ENCODE data around the gene SASH1.

Gene SASH1

DNA sequence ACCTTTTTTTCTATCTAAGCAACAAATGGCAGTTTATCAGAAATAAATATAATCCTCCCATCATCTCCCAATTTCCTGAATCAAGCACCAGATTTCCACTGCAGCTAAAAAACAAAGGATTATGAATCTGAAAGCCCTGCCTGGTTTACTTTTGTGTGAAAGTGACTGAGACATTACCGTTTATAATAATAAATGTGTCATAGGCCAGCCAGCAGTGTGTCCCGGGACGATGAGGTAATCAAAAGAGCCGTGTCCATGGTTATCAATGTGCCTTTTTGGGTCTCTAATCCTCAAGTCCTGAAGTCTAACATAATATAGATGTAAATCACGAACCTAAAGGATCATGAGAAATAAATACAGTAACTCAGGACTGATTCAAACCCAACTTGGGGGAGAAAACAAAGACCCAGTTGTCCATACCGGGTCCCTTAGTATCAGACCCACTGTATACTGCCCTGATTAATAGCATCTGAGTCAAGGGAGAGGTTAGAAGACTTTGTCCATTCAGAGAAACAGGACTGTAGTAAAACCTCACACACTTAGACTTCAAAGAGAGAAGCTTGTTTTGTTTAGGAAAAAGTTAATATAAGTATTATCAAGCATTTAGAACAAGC is 149.1 kb downstream of the SASH1 start:
- no peak overlapping the region for H3K27ac ChIP-seq
- TF ChIP-seq, protein P1, sequence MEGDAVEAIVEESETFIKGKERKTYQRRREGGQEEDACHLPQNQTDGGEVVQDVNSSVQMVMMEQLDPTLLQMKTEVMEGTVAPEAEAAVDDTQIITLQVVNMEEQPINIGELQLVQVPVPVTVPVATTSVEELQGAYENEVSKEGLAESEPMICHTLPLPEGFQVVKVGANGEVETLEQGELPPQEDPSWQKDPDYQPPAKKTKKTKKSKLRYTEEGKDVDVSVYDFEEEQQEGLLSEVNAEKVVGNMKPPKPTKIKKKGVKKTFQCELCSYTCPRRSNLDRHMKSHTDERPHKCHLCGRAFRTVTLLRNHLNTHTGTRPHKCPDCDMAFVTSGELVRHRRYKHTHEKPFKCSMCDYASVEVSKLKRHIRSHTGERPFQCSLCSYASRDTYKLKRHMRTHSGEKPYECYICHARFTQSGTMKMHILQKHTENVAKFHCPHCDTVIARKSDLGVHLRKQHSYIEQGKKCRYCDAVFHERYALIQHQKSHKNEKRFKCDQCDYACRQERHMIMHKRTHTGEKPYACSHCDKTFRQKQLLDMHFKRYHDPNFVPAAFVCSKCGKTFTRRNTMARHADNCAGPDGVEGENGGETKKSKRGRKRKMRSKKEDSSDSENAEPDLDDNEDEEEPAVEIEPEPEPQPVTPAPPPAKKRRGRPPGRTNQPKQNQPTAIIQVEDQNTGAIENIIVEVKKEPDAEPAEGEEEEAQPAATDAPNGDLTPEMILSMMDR (conservative IDR thresholded peaks at IDR 0.05), result no peak

DNA sequence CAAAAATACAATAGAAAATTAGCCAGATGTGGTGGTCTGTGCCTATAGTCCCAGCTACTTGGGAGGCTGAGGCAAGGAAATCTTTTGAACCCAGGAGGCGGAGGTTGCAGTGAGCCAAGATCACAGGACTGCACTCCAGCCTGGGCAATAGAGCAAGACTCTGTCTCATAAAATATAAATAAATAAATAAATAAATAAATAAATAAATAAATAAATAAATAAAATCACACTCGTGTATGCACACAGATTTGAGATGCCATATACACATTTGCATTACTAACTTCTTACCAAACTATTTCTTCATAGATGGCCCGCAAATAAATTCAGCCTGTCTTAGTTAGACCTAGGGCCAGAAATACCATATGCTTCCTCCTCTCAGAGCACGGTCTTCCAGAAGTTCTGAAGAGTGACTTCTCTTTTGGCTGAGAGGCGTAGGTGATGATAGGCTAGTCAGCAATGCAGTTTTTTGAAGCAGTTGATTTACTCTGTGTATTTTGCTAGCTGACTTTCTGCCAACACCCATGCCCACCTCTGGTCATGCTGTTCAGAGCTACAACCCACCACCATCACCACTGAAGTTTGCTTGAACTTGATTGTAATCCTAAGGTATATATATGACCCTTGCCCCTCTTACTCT is 150.1 kb downstream of the SASH1 start:
- TF ChIP-seq, protein P1 (conservative IDR thresholded peaks at IDR 0.05), result no peak
- H3K27ac ChIP-seq, result no peak overlapping the region

DNA sequence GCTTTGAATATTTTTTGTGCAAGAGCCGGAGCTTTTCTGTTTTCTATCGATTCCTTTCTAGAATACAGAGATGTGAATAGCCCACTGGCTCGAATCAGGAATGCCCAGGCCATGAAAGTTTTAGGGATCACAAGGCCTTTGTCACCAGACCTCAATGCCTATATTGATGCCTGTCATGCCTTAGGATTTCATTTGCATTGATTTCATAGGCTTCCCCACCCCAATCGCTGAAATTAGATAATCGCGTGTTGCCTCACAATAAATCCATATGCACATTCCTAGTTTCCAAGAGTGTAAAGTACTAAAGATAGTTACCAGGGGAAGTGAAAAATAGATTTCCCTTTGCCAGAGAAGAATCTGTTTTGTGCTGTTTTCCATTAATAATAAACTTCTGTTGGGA is 150.8 kb downstream of the SASH1 start:
- TF ChIP-seq, protein P1 (conservative IDR thresholded peaks at IDR 0.05), result no peak

DNA sequence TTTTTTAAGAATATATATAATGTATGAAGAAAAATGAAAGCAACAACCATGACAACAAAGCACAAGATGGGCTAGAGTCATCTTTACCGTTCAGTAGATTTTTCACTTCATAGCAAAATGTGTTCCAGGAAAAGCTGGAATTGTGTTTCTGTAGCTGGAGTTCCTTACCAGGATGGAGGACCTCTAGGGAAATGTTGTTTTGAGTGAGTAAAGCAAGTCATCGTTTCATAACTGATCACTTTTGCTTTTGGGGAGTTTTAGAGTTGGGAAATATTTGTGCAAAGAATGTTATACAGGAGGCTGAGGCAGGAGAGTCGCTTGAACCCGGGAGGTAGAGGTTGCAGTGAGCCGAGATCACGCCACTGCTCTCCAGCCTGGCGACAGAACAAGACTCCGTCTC is 151.6 kb downstream of the SASH1 start:
- TF ChIP-seq, protein P1 (conservative IDR thresholded peaks at IDR 0.05), result no peak
- no peak overlapping the region for H3K27ac ChIP-seq

More for the DNA sequence above, 150.8 kb downstream of the SASH1 start:
- no peak overlapping the region for H3K27ac ChIP-seq

DNA sequence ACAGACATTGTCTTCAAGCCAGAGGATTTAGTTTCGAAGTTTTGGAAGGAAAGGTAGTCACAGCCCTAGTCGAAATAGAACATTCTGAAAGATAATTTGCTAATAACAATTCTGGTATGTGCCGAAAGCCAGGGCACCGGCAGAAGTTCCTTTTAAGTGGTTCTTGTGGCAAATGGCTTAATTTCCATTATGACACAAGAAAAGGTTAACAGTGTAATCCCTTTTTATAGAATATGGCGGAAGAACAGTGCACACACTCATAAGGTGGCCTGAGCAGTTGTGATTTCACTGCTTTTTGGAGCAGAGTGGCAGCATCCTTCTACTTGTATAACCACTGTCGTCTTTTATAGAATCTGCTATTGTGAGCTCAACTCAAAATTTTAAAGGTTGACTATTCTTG is 152.4 kb downstream of the SASH1 start:
- H3K27ac ChIP-seq, result no peak overlapping the region
- TF ChIP-seq, protein P1 (conservative IDR thresholded peaks at IDR 0.05), result no peak

DNA sequence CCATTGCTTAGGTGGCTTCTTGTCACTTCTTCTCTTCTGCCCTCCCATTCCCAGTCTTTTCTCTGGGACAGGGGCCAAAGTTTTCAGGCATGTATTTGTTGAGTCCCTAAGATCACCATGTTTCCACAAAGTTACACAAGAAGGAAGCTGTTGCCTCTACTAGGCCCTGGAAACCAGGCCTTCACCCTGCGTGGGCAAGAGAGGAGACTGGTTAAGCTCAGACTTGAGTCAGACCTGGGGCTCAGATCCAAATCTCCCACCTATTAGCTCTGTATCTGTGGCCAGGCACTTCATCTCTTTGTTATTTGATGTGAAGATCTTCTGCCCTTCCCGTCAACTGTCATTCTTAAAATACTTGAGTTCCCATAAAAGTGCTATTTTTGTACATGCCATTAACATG is 154.6 kb downstream of the SASH1 start:
- TF ChIP-seq, protein P1 (conservative IDR thresholded peaks at IDR 0.05), result no peak
- H3K27ac ChIP-seq, result no peak overlapping the region

DNA sequence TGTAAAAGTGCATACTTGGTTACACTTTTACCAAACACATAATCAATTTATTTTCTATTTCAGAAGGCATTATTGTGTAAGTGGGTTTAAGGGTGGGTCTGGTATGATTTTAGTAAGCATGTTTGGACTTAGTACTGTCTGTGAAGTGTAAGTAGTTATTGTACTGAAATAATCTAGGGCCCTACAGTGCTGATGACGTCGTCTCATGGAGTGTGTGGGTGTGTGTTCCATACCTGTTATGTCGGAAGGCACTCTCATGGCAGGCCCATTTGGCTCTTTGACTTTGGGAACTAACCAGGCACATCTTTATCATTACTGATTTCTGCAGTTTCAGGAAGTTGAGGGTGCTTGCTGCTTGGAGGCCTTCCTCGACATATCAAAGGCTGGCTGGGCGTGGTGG is 155.1 kb downstream of the SASH1 start:
- TF ChIP-seq, protein P1 (conservative IDR thresholded peaks at IDR 0.05), result no peak
- no peak overlapping the region for H3K27ac ChIP-seq

All from VCaP (cell line).